ENCODE results near the gene PTPRN. TPM values are rescaled to one million over a fixed set of nuclear protein-coding genes. Genes with fewer than 3 reads are reported as not detected.
A peak's percentile ranks its signal among the peaks of the same experiment; 100 is the strongest.

Gene PTPRN
- total RNA-seq, 2 experiments from 2014 or later = not detected

DNA sequence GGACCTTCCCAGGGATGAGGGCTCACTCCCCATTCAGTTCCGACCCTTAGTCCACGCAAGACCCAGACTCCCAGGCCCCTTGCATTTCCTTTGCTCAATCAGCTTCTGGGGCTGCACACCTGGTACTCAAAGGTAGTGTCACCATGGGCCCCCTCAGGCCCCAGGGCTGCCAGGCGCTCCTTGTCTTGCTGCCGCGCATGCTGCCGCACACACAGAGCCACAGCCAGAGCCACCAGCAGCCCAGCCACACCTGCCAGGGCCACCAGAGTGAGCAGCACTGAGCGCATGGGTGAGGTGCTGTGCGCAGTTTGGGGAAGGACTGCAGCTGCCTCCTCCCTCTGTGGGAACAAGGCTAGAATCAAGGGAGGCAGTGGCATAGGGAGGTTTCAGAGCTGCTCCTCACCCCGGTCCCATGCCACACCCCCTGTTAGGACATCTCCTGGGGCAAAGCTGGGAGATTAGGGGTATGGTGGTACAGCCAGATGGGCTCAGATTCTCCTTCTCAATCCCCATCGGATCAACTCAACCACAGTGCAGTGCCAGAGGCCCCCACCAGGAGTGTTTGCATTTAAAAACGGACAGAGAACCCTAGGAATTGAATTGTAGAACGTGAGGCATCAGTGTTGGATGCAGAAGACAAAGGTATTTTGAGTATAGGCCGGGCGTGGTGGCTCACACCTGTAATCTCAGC lies 11.3 kb downstream of the PTPRN start:
- H3K4me3 Mint-ChIP-seq = no peak overlapping the region
- no peaks in the 10 kb centered on the region for H3K9me3 Mint-ChIP-seq
- H3K27ac Mint-ChIP-seq = no peak overlapping the region
- POLR2A ChIA-PET = no interaction called here
- ATAC-seq (ENCODE audit: low read depth) (no peak), DNase-seq (no peak)
- peaks cover 15% of the 10 kb centered on the region for H3K27me3 Mint-ChIP-seq
- no peaks in the 10 kb centered on the region for H3K36me3 Mint-ChIP-seq
- peaks cover 23% of the 10 kb centered on the region for H3K4me1 Mint-ChIP-seq

DNA sequence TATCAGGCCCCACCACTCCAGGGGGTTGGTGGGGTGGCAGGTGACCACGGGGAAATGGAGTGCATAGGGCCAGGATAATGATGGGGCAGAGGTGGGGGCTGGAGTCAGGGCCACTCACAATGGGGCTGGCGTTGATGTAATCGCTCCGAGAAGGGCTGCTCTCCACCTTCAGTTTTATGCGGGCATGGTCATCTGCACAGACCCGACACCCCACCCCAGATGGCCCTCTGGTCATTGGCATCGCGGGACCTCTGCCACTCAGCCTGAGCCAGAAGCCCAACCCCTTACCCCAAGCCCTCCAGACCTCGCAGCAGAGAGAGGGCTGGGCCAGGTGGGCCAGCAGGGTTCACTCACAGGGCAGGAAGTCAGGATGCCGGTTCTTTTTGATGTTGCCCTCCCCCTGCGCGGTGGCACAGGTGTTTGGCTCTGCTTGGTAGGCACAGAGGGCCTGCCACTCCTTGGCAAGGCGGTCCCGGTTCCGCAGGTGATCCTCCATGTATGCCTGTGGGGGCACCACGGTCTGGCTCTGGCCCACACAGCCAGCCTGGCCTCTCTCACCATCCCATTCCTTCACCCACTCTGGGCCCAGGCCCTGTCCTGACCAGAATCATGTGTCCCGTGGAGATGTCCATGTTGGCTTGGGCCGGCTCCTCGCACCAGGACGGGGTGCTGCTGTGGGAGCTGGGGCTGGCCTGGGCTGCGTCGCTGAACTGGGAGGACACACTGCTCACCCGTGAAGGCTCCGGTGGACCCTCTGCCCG lies 12.4 kb downstream of the PTPRN start:
- POLR2A ChIA-PET = no interaction called here
- H3K27ac Mint-ChIP-seq = no peak overlapping the region
- no peak for DNase-seq

DNA sequence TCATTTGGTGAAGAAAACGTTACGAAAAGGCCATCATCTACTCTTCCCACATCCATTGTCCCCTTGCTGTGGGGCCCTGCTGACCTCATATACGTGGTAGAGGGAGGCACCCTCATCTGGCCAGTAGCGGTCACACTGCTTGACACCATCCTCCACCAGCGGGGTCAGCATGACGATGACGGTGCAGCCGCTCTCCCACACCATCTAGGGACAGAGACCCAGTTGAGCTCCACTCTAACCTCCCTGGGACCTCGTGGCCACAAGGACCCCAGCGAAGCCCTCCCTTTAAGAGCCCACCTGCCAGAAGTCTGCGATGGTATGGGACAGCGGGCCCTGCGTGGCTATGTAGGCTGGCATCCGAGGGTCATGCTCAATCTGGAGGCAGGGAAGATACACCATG lies 13.1 kb downstream of the PTPRN start:
- ATAC-seq (ENCODE audit: low read depth) = no peak
- Mint-ChIP-seq H3K4me3 (no peak overlapping the region), H3K36me3 (no peaks in the 10 kb centered on the region), H3K27me3 (peaks cover 11% of the 10 kb centered on the region), H3K9me3 (no peaks in the 10 kb centered on the region), H3K4me1 (peaks cover 23% of the 10 kb centered on the region), H3K27ac (no peak overlapping the region)
- POLR2A ChIA-PET = interaction anchor here (2.7 to 2.8 kb wide), 2 partner anchors 17 to 43 kb away, joined by 16 to 27 read pairs; partner anchors contain the start of genes DNAJB2, TUBA4A and TUBA4B
- DNase-seq = no peak

More for the DNA sequence above, 12.4 kb downstream of the PTPRN start:
- H3K4me1 Mint-ChIP-seq = peaks cover 23% of the 10 kb centered on the region
- no peaks in the 10 kb centered on the region for H3K9me3 Mint-ChIP-seq
- H3K36me3 Mint-ChIP-seq = no peaks in the 10 kb centered on the region
- no peak for ATAC-seq (ENCODE audit: low read depth)
- H3K4me3 Mint-ChIP-seq = no peak overlapping the region
- H3K27me3 Mint-ChIP-seq = peaks cover 14% of the 10 kb centered on the region

DNA sequence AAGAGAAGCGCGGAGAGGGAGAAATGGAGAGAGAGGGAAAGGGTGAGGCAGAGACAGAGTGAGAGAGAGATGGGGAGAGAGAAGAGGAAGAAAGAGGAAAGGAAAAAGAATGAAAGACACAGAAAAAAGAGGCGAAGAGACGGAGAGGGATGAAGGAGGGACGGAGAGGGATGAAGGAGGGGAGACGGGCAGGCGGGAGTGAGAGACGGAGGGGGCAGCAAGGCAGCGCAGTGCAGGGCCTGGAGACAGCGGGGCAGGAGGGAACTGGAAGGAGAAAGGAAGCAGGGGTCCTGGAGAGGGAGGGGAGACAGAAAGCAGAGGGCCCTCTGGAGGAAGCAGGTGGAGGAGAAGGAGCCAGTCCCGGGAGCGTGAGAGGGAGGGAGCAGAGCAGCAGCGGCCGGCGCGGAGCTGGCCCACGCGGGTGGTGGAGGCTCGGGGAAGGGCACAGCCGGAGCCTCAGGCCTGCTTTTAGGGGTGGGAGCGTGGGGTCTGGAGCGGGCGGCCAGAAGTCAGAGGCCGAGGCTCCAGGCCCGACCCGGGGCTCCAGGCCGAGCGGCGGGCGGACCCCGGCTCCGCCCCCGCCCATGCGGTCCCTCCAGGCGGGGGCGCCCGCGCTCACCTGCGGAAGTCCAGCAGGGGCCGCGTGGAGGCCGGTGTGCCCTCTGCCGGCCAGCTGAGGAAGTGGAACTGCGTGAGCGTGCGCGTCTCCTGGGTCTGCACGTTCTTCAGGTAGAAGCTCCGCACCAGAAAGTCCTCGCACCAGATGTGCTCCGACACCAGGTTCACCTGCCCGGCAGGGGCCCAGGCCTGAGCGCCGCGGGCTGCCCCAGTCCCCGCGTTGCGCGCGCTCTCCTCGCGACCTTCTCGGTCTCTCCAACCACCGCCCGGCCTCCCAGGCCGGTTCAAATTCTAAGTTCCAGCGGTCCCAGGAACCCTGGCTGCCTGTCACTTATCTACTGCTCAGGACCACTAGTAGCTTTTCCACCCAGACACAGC lies 14.5 kb downstream of the PTPRN start:
- no peaks in the 10 kb centered on the region for H3K36me3 Mint-ChIP-seq
- POLR2A ChIA-PET = interaction anchor here (0.6 to 2.8 kb wide), 17 partner anchors 8 to 148 kb away, joined by 3 to 27 read pairs (median 4); partner anchors contain the start of genes ANKZF1, ATG9A, CNPPD1 and DNAJB2
- peak overlapping the region; percentile 84 for H3K4me3 Mint-ChIP-seq
- ATAC-seq (ENCODE audit: low read depth) (peak; percentile 92), DNase-seq (peak; percentile 95)
- peaks cover 8% of the 10 kb centered on the region for H3K27me3 Mint-ChIP-seq
- H3K27ac Mint-ChIP-seq = peak overlapping the region; percentile 70
- H3K4me1 Mint-ChIP-seq = peaks cover 23% of the 10 kb centered on the region
- H3K9me3 Mint-ChIP-seq = no peaks in the 10 kb centered on the region

DNA sequence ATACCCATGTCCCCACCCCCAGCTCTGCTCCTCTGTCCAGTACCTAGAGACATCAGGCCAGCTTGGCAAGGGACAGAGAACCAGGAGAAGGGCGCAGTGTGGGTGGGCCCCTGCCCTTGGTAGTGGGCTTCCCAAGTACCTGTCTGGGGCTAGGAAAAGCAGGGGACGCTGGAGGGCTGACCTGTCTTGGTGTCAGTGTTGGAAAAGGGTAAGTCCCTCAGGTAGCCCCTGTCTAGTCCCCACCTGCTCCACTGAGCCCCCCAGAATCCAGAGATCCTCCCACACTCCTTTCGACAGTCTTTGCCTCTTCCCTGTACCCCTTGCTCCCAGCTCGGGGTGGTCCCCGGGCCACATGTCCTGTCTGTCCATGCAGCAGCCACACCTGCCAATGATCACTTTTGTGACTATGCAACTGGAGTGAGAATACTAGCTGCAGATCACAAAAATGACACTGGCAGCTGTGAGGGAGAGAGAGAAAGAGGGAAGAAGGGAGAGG lies 15.4 kb downstream of the PTPRN start:
- DNase-seq (no peak), ATAC-seq (ENCODE audit: low read depth) (no peak)
- Mint-ChIP-seq H3K27ac (peak overlapping the region; percentile 70), H3K36me3 (no peaks in the 10 kb centered on the region), H3K27me3 (peaks cover 8% of the 10 kb centered on the region), H3K4me1 (peaks cover 19% of the 10 kb centered on the region), H3K9me3 (no peaks in the 10 kb centered on the region), H3K4me3 (peak overlapping the region; percentile 84)
- POLR2A ChIA-PET = interaction anchor here (1.1 to 2.8 kb wide), 4 partner anchors 14 to 134 kb away, joined by 3 to 27 read pairs (median 13); partner anchors contain the start of genes DNAJB2, NHEJ1, TUBA4A and TUBA4B

DNA sequence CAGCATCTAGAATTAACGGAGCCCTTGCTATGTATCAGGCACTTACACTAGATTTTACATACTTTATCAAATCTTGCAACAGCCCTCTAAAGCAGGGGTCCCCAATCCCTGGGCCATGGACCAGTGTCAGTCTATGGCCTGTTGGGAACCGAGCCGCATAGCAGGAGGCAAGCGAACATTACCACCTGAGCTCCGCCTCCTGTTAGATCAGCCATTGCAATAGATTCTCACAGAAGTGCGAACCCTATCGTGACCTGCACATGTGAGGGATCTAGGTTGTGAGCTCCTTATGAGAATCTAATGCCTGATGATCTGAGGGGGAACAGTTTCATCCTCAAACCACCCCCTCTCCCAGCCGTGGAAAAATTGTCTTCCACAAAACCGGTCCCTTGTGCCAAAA lies 16.6 kb downstream of the PTPRN start:
- no peak overlapping the region for H3K27ac Mint-ChIP-seq
- POLR2A ChIA-PET = interaction anchor here (1.0 to 1.4 kb wide), 2 partner anchors 13 to 43 kb away, joined by 3 to 4 read pairs; partner anchors contain the start of gene DNAJB2
- no peaks in the 10 kb centered on the region for H3K36me3 Mint-ChIP-seq
- H3K27me3 Mint-ChIP-seq = peaks cover 8% of the 10 kb centered on the region
- peaks cover 17% of the 10 kb centered on the region for H3K4me1 Mint-ChIP-seq
- ATAC-seq (ENCODE audit: low read depth) = no peak
- H3K4me3 Mint-ChIP-seq = no peak overlapping the region
- H3K9me3 Mint-ChIP-seq = no peaks in the 10 kb centered on the region
- no peak for DNase-seq

DNA sequence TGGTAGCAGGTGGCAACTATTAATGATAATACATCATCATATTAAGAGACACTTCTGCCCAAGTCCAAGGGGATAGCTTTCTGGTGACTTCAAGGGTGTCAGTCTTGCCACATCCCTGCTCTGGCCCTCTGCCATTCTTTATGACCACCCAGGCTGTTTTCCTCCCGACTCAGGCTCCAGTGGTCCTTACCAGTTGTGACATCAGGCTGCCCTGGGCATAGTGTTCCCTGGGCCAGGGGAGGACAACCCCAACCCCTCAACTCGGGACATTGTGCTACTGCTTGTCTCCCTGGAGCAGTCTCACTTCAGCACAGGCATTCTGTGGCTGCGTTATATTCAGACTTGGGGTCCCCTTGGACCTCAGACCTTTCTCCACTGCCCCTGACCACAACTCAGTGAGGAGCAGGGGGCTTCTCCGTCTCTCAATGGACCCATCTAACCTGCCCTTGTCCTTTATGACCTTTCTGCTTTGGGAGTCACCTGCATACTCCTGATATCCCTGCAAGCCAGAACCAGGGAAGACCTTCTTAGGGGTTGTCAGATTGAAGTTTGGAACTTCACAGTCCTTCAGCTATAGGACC lies 17.2 kb downstream of the PTPRN start:
- no peaks in the 10 kb centered on the region for H3K36me3 Mint-ChIP-seq
- no peak overlapping the region for H3K27ac Mint-ChIP-seq
- peaks cover 8% of the 10 kb centered on the region for H3K27me3 Mint-ChIP-seq
- no peak overlapping the region for H3K4me3 Mint-ChIP-seq
- peaks cover 15% of the 10 kb centered on the region for H3K4me1 Mint-ChIP-seq
- POLR2A ChIA-PET = interaction anchor here (1.0 to 1.4 kb wide), 2 partner anchors 12 to 42 kb away, joined by 3 to 4 read pairs; partner anchors contain the start of gene DNAJB2
- no peak for DNase-seq
- H3K9me3 Mint-ChIP-seq = no peaks in the 10 kb centered on the region
- ATAC-seq (ENCODE audit: low read depth) = no peak

DNA sequence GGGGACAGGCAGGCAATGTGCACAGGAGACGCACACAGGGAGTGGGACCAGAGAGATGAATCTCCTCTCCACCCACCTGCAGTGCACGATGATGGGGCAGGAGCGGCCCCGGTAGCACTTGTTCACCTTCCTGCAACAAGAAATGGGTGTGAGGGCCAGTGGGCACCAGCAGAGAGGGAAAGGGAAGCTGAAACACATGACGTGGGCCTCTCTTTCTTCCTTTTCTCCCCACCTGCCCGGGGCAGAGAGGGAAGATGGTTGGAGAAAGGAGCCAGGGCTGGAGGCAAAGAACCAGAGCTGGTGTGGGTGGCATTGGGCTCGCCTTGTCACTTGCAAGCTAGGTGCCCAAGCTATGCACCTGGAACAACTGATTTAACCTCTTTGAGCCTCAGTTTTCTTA lies 17.8 kb downstream of the PTPRN start:
- H3K9me3 Mint-ChIP-seq = no peaks in the 10 kb centered on the region
- H3K4me1 Mint-ChIP-seq = peaks cover 14% of the 10 kb centered on the region
- H3K27ac Mint-ChIP-seq = no peak overlapping the region
- no peaks in the 10 kb centered on the region for H3K36me3 Mint-ChIP-seq
- POLR2A ChIA-PET = interaction anchor here (0.6 kb wide), 1 partner anchor 299 kb away, joined by 3 read pairs; no protein-coding TSS in a partner anchor
- ATAC-seq (ENCODE audit: low read depth) (no peak), DNase-seq (no peak)
- H3K27me3 Mint-ChIP-seq = peaks cover 8% of the 10 kb centered on the region
- no peak overlapping the region for H3K4me3 Mint-ChIP-seq

DNA sequence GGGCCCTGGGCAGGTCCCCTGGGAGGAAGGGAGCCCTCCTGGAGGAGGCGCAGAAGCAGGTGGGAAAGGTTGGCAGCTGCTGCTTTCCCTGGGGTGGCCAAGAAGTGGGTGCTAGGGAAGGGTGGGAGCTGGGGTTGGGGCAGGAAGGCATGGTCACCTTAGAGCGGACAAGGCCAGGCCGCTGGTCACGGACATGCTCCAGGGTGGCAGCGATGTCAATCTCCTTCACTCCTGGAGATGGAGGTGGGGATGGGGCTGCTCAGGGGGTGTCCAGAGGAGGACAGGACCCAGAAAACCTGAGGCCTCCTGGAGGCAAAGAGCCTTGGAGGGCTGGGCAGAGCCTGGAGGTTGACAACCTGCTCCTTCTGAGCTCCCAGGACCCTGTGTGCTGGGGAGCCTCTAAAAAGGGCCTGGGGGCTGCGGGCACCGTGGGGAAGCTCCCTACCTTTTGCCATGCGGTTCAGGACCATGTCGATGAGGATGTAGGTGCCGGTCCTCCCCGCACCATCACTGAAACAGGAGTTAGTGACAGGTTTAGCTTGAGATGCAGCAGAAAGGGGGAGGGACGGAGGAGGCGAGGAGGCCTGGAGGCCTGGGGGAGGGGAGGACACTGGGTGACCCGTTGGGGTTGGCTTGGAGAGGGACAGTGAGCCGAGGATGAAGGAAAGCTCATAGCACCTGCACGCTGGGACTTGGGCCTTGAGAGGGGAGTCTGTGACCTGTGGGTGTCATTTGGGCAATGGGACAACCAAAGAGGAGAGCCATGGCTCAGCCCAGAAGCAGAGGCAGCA lies 18.6 kb downstream of the PTPRN start:
- H3K36me3 Mint-ChIP-seq = no peaks in the 10 kb centered on the region
- DNase-seq = no peak
- POLR2A ChIA-PET = no interaction called here
- no peak overlapping the region for H3K4me3 Mint-ChIP-seq
- no peak overlapping the region for H3K27ac Mint-ChIP-seq
- no peak for ATAC-seq (ENCODE audit: low read depth)
- peaks cover 6% of the 10 kb centered on the region for H3K27me3 Mint-ChIP-seq
- H3K9me3 Mint-ChIP-seq = no peaks in the 10 kb centered on the region
- peaks cover 12% of the 10 kb centered on the region for H3K4me1 Mint-ChIP-seq

DNA sequence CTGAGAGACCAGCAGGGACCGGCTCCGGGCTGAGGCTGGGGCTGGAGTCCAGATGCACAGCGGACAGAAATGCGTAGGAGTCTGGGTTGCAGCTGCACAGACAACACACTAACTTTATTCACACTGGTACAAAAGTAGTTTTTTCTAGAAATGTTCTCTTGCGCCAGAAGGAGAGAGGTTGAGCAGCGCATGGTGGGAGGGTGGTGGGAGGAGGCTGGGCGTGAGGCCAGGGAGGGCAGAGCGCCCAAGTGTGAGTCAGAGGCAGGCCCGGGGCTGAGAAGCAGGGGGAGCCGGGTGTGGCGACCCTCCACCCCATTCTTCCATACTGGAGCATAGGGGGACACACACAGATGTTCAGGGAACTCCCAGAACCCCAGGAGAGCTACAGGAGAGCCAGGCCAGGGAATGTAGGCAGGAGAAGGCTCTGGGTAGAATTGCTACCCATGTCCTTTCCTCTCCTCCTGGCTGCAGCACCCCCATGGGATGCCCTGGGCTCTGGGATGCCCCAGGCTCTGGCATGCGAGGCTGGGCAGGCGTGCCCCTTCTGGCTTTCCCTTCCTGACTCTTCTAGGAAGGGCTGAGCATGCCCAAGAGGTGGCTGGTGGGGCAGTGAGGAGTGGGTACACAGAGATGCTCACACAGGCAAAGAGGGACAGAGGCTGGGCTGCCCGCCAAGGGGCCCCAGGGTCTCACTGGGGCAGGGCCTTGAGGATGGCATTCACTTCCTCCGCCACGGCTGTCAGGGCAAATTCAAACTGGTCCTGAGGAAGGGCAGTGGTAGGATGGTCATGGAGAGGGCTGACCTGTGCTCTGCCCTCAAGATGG lies 19.5 kb downstream of the PTPRN start:
- Mint-ChIP-seq H3K27me3 (peaks cover 3% of the 10 kb centered on the region), H3K4me1 (peaks cover 8% of the 10 kb centered on the region), H3K4me3 (no peak overlapping the region), H3K9me3 (no peaks in the 10 kb centered on the region), H3K27ac (no peak overlapping the region), H3K36me3 (peaks cover 1% of the 10 kb centered on the region)
- DNase-seq (no peak), ATAC-seq (ENCODE audit: low read depth) (no peak)
- POLR2A ChIA-PET = no interaction called here

DNA sequence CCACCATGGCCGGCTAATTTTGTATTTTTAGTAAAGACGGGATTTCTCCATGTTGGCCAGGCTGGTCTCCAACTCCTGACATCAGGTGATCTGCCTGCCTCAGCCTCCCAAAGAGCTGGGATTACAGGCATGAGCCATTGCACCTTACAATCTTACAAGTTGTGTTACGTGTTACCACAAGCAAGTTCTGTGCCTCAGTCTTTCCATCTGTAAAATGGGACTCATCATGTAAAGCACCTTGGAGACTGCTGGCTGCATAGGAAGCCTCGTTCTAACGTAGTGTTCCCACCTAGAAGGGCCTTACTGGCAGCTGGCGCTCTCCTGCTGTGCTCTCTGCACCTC lies 20.0 kb downstream of the PTPRN start:
- Mint-ChIP-seq H3K4me3 (no peak overlapping the region), H3K36me3 (peaks cover 1% of the 10 kb centered on the region), H3K27me3 (peaks cover 3% of the 10 kb centered on the region), H3K4me1 (peaks cover 4% of the 10 kb centered on the region), H3K27ac (no peak overlapping the region), H3K9me3 (no peaks in the 10 kb centered on the region)
- ATAC-seq (ENCODE audit: low read depth) (no peak), DNase-seq (no peak)
- POLR2A ChIA-PET = no interaction called here
